ENCODE measurements around the gene MARCHF5.

MARCHF5 gene

GRCh38 chr10:92263396-92263795, 27.6 kb upstream of the MARCHF5 start:
- no peak for DNase-seq (ENCODE audit: extremely low spot score)
- ChIA-PET POLR2A (no interaction called here), CTCF (no interaction called here)
- TF ChIP-seq CTCF (IDR thresholded peaks at IDR 0.05; ENCODE audit: control extremely low read depth, extremely low read depth, low read depth, missing control alignments): no peak

- DNase-seq (ENCODE audit: extremely low spot score): no peak
- ChIA-PET POLR2A (no interaction called here), CTCF (interaction anchor here (1.0 to 1.5 kb wide), 2 partner anchors 10 to 13 kb away, joined by 3 to 8 read pairs; no protein-coding TSS in a partner anchor)
- TF ChIP-seq CTCF (IDR thresholded peaks at IDR 0.05; ENCODE audit: control extremely low read depth, extremely low read depth, low read depth, missing control alignments): no peak
Measured at GRCh38 chr10:92264249-92264648, 26.7 kb upstream of the MARCHF5 start.

- POLR2A ChIA-PET: no interaction called here
- no peak for TF ChIP-seq CTCF (IDR thresholded peaks at IDR 0.05; ENCODE audit: control extremely low read depth, extremely low read depth, low read depth, missing control alignments)
- CTCF ChIA-PET: interaction anchor here (1.1 to 2.6 kb wide), 2 partner anchors 21 to 25 kb away, joined by 3 to 12 read pairs; partner anchors contain the start of genes CPEB3 and MARCHF5
Measured at GRCh38 chr10:92265687-92266258, 25.2 kb upstream of the MARCHF5 start.

GRCh38 chr10:92267343-92267742, 23.6 kb upstream of the MARCHF5 start:
- DNase-seq (ENCODE audit: extremely low spot score): peak; percentile 40
- TF ChIP-seq CTCF (IDR thresholded peaks at IDR 0.05; ENCODE audit: control extremely low read depth, extremely low read depth, low read depth, missing control alignments): no peak
- POLR2A ChIA-PET: no interaction called here
- CTCF ChIA-PET: interaction anchor here (2.6 kb wide), 1 partner anchor 23 kb away, joined by 12 read pairs; the partner anchor contains the start of genes CPEB3 and MARCHF5

More at GRCh38 chr10:92265687-92266258, 25.2 kb upstream of the MARCHF5 start:
- no peak for DNase-seq (ENCODE audit: extremely low spot score)

GRCh38 chr10:92268748-92269147, 22.2 kb upstream of the MARCHF5 start:
- DNase-seq (ENCODE audit: extremely low spot score): no peak
- ChIA-PET POLR2A (no interaction called here), CTCF (interaction anchor here (1.0 kb wide), 1 partner anchor 22 kb away, joined by 3 read pairs; the partner anchor contains the start of genes CPEB3 and MARCHF5)
- no peak for TF ChIP-seq CTCF (IDR thresholded peaks at IDR 0.05; ENCODE audit: control extremely low read depth, extremely low read depth, low read depth, missing control alignments)

GRCh38 chr10:92274071-92274470, 16.9 kb upstream of the MARCHF5 start:
- CTCF ChIA-PET: interaction anchor here (0.7 to 2.6 kb wide), 5 partner anchors 13 to 186 kb away, joined by 3 to 8 read pairs (median 4); partner anchors contain the start of gene MARCHF5

More at GRCh38 chr10:92274071-92274470, 16.9 kb upstream of the MARCHF5 start:
- no peak for TF ChIP-seq CTCF (IDR thresholded peaks at IDR 0.05; ENCODE audit: control extremely low read depth, extremely low read depth, low read depth, missing control alignments)
- POLR2A ChIA-PET: no interaction called here
- DNase-seq (ENCODE audit: extremely low spot score): no peak
